Mucosa of rectum (tissue), 2 donors: ENCODE results near the gene MAVS.
"Not testable (repeated sequence)": the region's sequence is repeated elsewhere in the genome, so short reads cannot be mapped to it uniquely, and the experiment has no call there.

ENCODE experiments used
- H3K27ac ChIP-seq, 2 donors: one replicate each; pipeline ENCODE4 v1.7.0; 2013; ENCODE audit warnings: inconsistent platforms in 2 of 2, low read depth in 2 of 2, low read length in 2 of 2
- H3K27me3 ChIP-seq, 2 donors: one replicate each; pipeline ENCODE4 v1.7.0; 2013; ENCODE audit warnings: low read length in 2 of 2; ENCODE audit not compliant: control insufficient read depth in 2 of 2, insufficient read depth in 2 of 2
- H3K36me3 ChIP-seq, 2 donors: one replicate each; pipeline ENCODE4 v1.7.0; 2013; ENCODE audit warnings: low read length in 2 of 2; ENCODE audit not compliant: control insufficient read depth in 2 of 2, insufficient read depth in 2 of 2
- H3K4me1 ChIP-seq, 2 donors: one replicate each; pipeline ENCODE4 v1.7.0; 2013; ENCODE audit warnings: low read length in 2 of 2, mild to moderate bottlenecking in 1 of 2; ENCODE audit not compliant: control insufficient read depth in 2 of 2, insufficient read depth in 2 of 2
- H3K4me3 ChIP-seq, 2 donors: one replicate each; pipeline ENCODE4 v1.7.0; 2013; ENCODE audit warnings: low read length in 2 of 2
- H3K9ac ChIP-seq, 2 donors: one replicate each; pipeline ENCODE4 v1.7.0; 2013; ENCODE audit warnings: low read length in 2 of 2, low read depth in 1 of 2, mild to moderate bottlenecking in 1 of 2
- H3K9me3 ChIP-seq, 2 donors: one replicate each; pipeline ENCODE4 v1.7.0; 2013; ENCODE audit warnings: low read length in 2 of 2; ENCODE audit not compliant: control insufficient read depth in 2 of 2
- donor health status: healthy.
- donor health status: Normal muscosa, but diverticular disease.

The MAVS gene

GRCh38 chr20:3875378-3875974, 28.8 kb downstream of the MAVS start:
- no peaks in the 10 kb centered on the region for H3K9me3 ChIP-seq
- H3K27me3 ChIP-seq, result no peaks in the 10 kb centered on the region
- H3K4me1 ChIP-seq, result no peaks in the 10 kb centered on the region
- no peak overlapping the region for H3K27ac ChIP-seq
- H3K36me3 ChIP-seq, result peaks cover 21 to 42% of the 10 kb centered on the region in 2 donors
- H3K9ac ChIP-seq, result no peak overlapping the region
- no peak overlapping the region for H3K4me3 ChIP-seq

GRCh38 chr20:3876000-3876399, 29.4 kb downstream of the MAVS start:
- Histone ChIP-seq H3K4me1 (no peaks in the 10 kb centered on the region), H3K9ac (no peak overlapping the region), H3K9me3 (no peaks in the 10 kb centered on the region), H3K27ac (no peak overlapping the region), H3K36me3 (peaks cover 21 to 41% of the 10 kb centered on the region in 2 donors), H3K27me3 (no peaks in the 10 kb centered on the region), H3K4me3 (no peak overlapping the region)

GRCh38 chr20:3876676-3877075, 30.0 kb downstream of the MAVS start:
- Histone ChIP-seq H3K27ac (no peak overlapping the region), H3K4me1 (no peaks in the 10 kb centered on the region), H3K27me3 (no peaks in the 10 kb centered on the region), H3K9ac (no peak overlapping the region), H3K9me3 (no peaks in the 10 kb centered on the region), H3K4me3 (no peak overlapping the region), H3K36me3 (peaks cover 14 to 36% of the 10 kb centered on the region in 2 donors)

GRCh38 chr20:3878921-3879274, 32.3 kb downstream of the MAVS start:
- peaks cover 4 to 18% of the 10 kb centered on the region in 2 donors for H3K36me3 ChIP-seq
- not testable (repeated sequence) for H3K27ac ChIP-seq, H3K4me1 ChIP-seq, H3K4me3 ChIP-seq, H3K9ac ChIP-seq, H3K9me3 ChIP-seq, H3K27me3 ChIP-seq

GRCh38 chr20:3885715-3886114, 39.1 kb downstream of the MAVS start:
- Histone ChIP-seq H3K4me1 (peaks cover 11 to 14% of the 10 kb centered on the region in 2 donors), H3K9ac (no peak overlapping the region), H3K27ac (no peak overlapping the region)

GRCh38 chr20:3887876-3888620, 41.4 kb downstream of the MAVS start:
- Histone ChIP-seq H3K36me3 (no peaks in the 10 kb centered on the region), H3K9ac (peak overlapping the region; percentile 82 to 97), H3K27ac (peak overlapping the region; percentile 88 to 91), H3K4me1 (peaks cover 22 to 23% of the 10 kb centered on the region in 2 donors), H3K4me3 (peak overlapping the region; percentile 91 to 95), H3K9me3 (no peaks in the 10 kb centered on the region), H3K27me3 (no peaks in the 10 kb centered on the region)

More at GRCh38 chr20:3885715-3886114, 39.1 kb downstream of the MAVS start:
- Histone ChIP-seq H3K9me3 (no peaks in the 10 kb centered on the region), H3K36me3 (no peaks in the 10 kb centered on the region), H3K27me3 (no peaks in the 10 kb centered on the region), H3K4me3 (no peak overlapping the region)

GRCh38 chr20:3888622-3889488, 42.2 kb downstream of the MAVS start, which contains the start of gene PANK2:
Gene PANK2, plus strand, starts transcription at chr20:3889387.
- H3K27me3 ChIP-seq, result no peaks in the 10 kb centered on the region
- peak within 1 kb of the TSS; percentile 91 to 95 for H3K4me3 ChIP-seq
- peak within 1 kb of the TSS; percentile 88 to 91 for H3K27ac ChIP-seq
- H3K9me3 ChIP-seq, result no peaks in the 10 kb centered on the region
- H3K9ac ChIP-seq, result peak within 1 kb of the TSS; percentile 91 to 97
- H3K36me3 ChIP-seq, result no peaks in the 10 kb centered on the region
- peaks cover 22 to 23% of the 10 kb centered on the region in 2 donors for H3K4me1 ChIP-seq

- Histone ChIP-seq H3K4me1 (peaks cover 22 to 23% of the 10 kb centered on the region in 2 donors), H3K4me3 (peak overlapping the region; percentile 91 to 95), H3K9ac (peak overlapping the region; percentile 91 to 97), H3K27me3 (no peaks in the 10 kb centered on the region), H3K9me3 (no peaks in the 10 kb centered on the region), H3K36me3 (no peaks in the 10 kb centered on the region), H3K27ac (peak overlapping the region; percentile 88 to 91)
Observed at GRCh38 chr20:3889489-3890397, 43.1 kb downstream of the MAVS start.

GRCh38 chr20:3890398-3890751, 43.7 kb downstream of the MAVS start:
- peak overlapping the region; percentile 91 to 95 for H3K4me3 ChIP-seq
- H3K36me3 ChIP-seq, result no peaks in the 10 kb centered on the region
- H3K27me3 ChIP-seq, result no peaks in the 10 kb centered on the region
- no peaks in the 10 kb centered on the region for H3K9me3 ChIP-seq
- peak overlapping the region; percentile 88 to 91 for H3K27ac ChIP-seq
- H3K4me1 ChIP-seq, result peaks cover 23 to 24% of the 10 kb centered on the region in 2 donors
- peak overlapping the region; percentile 91 to 97 for H3K9ac ChIP-seq
